HG02885 (cell line): ENCODE measurements around the gene GHR.
"Not testable (repeated sequence)": the region's sequence is repeated elsewhere in the genome, so short reads cannot be mapped to it uniquely, and the experiment has no call there.

ENCODE experiments used
- ATAC-seq: cut with Tn5 transposase; IDR thresholded peaks from one replicate; pipeline ENCODE4 v1.9.1; 2021; ENCODE audit warnings: mild to moderate bottlenecking; ENCODE audit not compliant: unreplicated experiment, poor library complexity

The GHR gene

GRCh38 chr5:42677156-42677842 lies 254.1 kb downstream of the GHR start:
- ATAC-seq = no peak

- ATAC-seq = no peak
Measured at GRCh38 chr5:42680046-42680445, 256.8 kb downstream of the GHR start.

GRCh38 chr5:42685078-42685477 lies 261.8 kb downstream of the GHR start:
- not testable (repeated sequence) for ATAC-seq

GRCh38 chr5:42689391-42689790 lies 266.2 kb downstream of the GHR start:
- ATAC-seq = no peak

DNA sequence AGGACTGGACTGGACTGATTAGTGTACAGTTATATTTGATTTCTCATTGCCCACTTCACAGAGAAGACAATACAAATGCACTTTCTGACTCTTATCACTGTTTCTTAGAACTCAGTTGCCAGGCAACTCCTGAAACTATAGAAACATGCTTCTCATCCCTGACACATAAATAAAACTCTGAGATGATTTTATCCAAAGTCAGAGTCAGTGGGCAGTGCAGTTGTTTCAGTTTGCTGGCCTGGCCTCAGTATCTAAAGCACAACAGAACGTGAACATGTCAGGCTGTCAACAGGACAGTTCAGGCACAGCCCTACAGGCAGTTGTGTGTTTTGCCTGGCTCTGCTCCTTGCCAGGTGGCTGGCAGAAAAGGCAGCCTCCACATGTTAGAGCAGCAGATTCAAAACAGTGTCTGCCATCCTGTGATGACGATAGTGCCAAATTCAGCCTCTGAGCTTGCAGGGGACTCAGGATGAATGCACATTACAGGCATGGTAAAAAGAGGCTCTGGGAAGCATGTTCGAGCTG lies 268.2 kb downstream of the GHR start:
- no peak for ATAC-seq

DNA sequence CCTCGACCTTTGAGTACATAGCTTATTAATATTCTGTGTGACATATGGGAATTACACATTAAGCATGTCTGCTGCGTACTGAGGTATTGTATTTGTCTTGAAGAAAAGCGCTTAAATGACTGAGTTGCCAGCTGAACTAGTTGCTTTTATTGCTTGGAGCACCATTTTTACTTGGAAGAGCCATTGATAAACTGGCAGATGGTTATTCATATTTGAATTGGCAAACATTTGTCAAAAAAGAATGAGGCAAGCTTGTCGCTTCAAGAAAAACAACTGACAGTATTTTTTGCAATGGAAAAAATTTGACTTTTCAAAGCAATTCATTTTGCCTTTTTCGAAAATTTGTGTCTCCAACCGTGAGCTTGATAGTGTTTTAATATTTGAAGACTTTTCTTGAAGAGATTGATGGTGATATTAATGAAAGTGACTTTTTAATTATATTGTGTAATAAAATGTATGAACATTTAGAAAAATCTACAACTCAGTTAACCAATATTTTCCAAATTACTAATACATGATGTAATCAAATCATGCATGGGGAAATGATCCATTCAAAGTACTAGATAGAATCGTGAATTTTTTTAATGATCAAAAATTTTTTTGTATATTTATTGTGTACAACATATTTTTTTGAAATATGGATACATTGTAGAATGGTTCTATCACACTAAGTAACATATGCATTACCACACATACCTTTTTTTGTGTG lies 278.3 kb downstream of the GHR start:
- no peak for ATAC-seq

DNA sequence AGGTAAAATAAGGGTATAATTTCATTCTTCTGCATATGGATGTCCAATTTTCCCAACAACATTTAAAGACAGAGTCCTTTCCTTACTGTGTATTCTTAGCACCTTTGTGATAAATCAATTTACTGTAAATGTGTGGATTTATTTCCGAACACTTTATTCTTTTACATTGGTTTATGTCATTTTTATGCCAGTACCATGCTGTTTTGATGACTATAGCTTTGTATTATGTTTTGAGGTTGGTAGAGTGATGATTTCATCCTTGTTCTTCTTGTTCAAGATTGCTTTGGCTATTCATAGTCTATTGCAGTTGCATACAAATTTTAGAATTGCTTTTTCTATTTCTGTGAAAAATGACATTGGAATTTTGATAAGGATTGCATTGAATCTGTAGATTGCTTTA lies 280.0 kb downstream of the GHR start:
- ATAC-seq = no peak

GRCh38 chr5:42715785-42716184 lies 292.5 kb downstream of the GHR start:
- no peak for ATAC-seq

DNA sequence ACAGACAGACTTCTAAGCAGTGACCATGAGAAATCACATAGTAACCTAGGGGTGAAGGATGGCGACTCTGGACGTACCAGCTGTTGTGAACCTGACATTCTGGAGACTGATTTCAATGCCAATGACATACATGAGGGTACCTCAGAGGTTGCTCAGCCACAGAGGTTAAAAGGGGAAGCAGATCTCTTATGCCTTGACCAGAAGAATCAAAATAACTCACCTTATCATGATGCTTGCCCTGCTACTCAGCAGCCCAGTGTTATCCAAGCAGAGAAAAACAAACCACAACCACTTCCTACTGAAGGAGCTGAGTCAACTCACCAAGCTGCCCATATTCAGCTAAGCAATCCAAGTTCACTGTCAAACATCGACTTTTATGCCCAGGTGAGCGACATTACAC lies 295.4 kb downstream of the GHR start:
- ATAC-seq = peak; percentile 85

GRCh38 chr5:42719034-42719433 lies 295.8 kb downstream of the GHR start:
- no peak for ATAC-seq

- ATAC-seq = no peak
Measured at GRCh38 chr5:42720251-42720650, 297.0 kb downstream of the GHR start.

DNA sequence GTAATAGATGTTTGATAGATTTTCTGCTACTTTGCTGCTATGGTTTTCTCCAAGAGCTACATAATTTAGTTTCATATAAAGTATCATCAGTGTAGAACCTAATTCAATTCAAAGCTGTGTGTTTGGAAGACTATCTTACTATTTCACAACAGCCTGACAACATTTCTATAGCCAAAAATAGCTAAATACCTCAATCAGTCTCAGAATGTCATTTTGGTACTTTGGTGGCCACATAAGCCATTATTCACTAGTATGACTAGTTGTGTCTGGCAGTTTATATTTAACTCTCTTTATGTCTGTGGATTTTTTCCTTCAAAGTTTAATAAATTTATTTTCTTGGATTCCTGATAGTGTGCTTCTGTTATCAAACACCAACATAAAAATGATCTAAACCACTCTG lies 298.2 kb downstream of the GHR start:
- no peak for ATAC-seq

DNA sequence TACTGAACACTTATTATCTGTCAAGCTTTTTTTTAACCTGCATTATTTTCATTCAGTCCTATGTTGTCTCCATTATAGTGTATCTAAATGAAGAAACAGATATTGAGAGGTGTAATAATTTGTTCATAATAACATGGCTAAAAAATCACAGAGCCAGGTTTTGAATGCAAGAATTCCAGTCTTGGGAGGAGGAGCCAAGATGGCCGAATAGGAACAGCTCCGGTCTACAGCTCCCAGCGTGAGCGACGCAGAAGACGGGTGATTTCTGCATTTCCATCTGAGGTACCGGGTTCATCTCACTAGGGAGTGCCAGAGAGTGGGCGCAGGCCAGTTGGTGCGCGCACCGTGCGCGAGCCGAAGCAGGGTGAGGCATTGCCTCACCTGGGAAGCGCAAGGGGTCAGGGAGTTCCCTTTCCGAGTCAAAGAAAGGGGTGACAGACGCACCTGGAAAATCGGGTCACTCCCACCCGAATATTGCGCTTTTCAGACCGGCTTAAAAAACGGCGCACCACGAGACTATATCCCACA lies 311.4 kb downstream of the GHR start:
- not testable (repeated sequence) for ATAC-seq

GRCh38 chr5:42740920-42741319 lies 317.7 kb downstream of the GHR start:
- no peak for ATAC-seq

DNA sequence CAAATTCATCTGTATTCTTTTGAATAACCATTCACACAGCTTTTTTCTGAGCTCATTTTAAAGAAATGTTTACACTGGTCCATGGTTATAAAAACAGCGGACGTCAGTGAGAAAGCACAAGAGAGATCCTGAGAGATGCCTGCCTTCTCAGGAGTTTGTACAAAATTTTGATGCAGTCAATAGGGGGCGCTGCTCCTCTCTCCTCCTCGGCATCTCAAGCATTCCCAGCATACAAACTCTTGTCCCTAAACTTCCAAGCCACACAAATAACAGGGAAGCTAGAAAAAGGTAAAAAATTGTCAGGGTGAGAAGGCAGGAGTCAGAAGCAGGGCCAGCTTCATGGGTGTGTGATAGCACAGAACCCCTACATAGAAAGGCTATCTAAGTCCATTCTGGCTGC lies 322.2 kb downstream of the GHR start:
- no peak for ATAC-seq

- ATAC-seq = no peak
Measured at GRCh38 chr5:42745856-42746255, 322.6 kb downstream of the GHR start.

- ATAC-seq = no peak
Measured at GRCh38 chr5:42749020-42749419, 325.8 kb downstream of the GHR start.

DNA sequence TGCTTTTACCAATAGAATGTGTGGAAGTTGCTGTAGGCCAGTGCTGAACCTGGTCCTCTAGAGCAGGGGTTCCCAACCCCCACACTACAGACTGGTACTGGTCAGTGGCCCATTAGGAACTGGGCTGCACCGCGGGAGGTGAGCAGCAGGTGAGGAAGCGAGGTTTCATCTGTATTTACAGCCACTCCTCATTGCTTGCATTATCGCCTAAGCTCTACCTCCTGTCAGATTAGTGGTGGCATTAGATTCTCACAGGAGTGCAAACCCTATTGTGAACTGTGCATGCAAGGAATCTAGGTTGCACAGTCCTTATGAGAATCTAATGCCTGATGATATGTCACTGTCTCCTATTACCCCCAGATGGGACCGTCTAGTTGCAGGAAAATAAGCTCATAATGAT lies 327.3 kb downstream of the GHR start:
- ATAC-seq = no peak

DNA sequence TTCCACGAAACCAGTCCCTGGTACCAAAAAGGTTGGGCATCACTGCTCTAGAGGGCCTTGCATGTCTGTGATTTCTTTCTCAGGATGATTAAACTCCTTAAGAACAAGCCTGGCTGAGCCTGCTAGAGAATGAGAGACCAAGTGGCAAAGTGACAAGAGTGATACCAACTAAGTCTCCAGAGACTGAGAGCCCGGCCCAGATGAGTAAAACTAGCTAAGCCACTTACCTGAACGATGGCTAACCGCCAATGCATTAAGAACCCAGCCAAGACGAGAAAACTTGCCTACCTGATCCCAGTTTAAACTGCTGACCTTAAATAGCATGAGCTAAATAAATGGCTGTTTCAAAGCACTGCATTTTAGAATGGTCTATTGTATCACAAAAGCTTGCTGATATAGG lies 327.8 kb downstream of the GHR start:
- ATAC-seq = no peak

- ATAC-seq = no peak
Measured at GRCh38 chr5:42753099-42753498, 329.9 kb downstream of the GHR start.
